IMR-90 (cell line): ENCODE measurements around the gene TGFBR1.

Experiments used
- BHLHE40 ChIP-seq: fragments of 150-350 bp; IDR thresholded peaks from 2 replicates; pipeline ENCODE4 v1.6.1; 2016; ENCODE audit warnings: mild to moderate bottlenecking, low read depth, low read length
- CEBPB ChIP-seq: IDR thresholded peaks from 2 replicates; pipeline ENCODE4 v1.6.1; 2012; ENCODE audit warnings: low read depth, low read length, improper control_type of control experiment
- CHD1 ChIP-seq: IDR thresholded peaks from 2 replicates; pipeline ENCODE4 v1.6.1; 2012; ENCODE audit warnings: low read depth, low read length, improper control_type of control experiment
- ELK1 ChIP-seq: fragments of 150-350 bp; IDR thresholded peaks from 2 replicates; pipeline ENCODE4 v1.6.1; 2016; ENCODE audit warnings: low read depth, mild to moderate bottlenecking, low read length, moderate library complexity, borderline replicate concordance
- FOS ChIP-seq: fragments of 150-350 bp; IDR thresholded peaks from 2 replicates; pipeline ENCODE4 v1.6.1; 2016; ENCODE audit warnings: low read depth, low read length
- MAFK ChIP-seq: IDR thresholded peaks from 2 replicates; pipeline ENCODE4 v1.6.1; 2012; ENCODE audit warnings: low read depth, low read length, improper control_type of control experiment
- MAZ ChIP-seq: IDR thresholded peaks from 2 replicates; pipeline ENCODE4 v1.6.1; 2012; ENCODE audit warnings: low read depth, mild to moderate bottlenecking, low read length, improper control_type of control experiment, moderate library complexity, borderline replicate concordance
- MXI1 ChIP-seq: IDR thresholded peaks from 2 replicates; pipeline ENCODE4 v1.6.1; 2012; ENCODE audit warnings: low read depth, mild to moderate bottlenecking, low read length, moderate library complexity, borderline replicate concordance
- NFE2L2 ChIP-seq: fragments of 150-350 bp; IDR thresholded peaks from 2 replicates; pipeline ENCODE4 v1.6.1; 2016; ENCODE audit warnings: low read depth, mild to moderate bottlenecking, low read length
- POLR2A ChIP-seq: IDR thresholded peaks from 2 replicates; pipeline ENCODE4 v1.6.1; 2012; ENCODE audit warnings: mild to moderate bottlenecking, low read depth, low read length
- RCOR1 ChIP-seq: IDR thresholded peaks from 2 replicates; pipeline ENCODE4 v1.6.1; 2012; ENCODE audit warnings: mild to moderate bottlenecking, low read length, improper control_type of control experiment; ENCODE audit not compliant: insufficient replicate concordance
- RFX5 ChIP-seq: IDR thresholded peaks from 2 replicates; pipeline ENCODE4 v1.8.0; 2012; ENCODE audit warnings: low read depth, mild to moderate bottlenecking, low read length, moderate library complexity
- TF ChIP-seq, protein P1 (sequence below): conservative IDR thresholded peaks from 2 replicates; pipeline ENCODE4 v1.5.1; 2012; ENCODE audit warnings: mild to moderate bottlenecking, low read depth, low read length, improper control_type of control experiment
- TF ChIP-seq, protein P2 (sequence below): fragments of 150-350 bp; IDR thresholded peaks from 2 replicates; pipeline ENCODE4 v1.6.1; 2017; ENCODE audit warnings: mild to moderate bottlenecking, antibody characterized with exemption, low read length, low read depth

DNA sequence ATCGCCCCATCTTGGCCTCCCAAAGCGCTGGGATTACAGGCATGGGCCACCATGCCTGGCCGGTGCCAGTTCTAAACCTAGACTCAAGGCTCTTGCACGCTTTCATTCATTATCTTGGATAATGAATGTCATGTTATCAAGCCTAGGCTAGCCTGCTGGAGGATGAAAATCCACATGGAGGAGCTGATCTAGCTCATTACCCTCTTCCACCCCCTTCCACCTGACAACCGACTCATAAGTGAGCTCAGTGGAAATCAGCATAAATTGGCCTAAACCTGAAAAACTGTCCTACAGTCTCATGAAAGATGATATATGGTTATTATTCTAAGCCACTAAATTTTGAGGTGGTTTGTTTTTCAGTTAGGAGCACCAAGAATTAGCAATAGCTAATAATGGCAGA is 3.6 kb upstream of the TGFBR1 start:
- TF ChIP-seq CEBPB = no peak
- TF ChIP-seq, protein P1, sequence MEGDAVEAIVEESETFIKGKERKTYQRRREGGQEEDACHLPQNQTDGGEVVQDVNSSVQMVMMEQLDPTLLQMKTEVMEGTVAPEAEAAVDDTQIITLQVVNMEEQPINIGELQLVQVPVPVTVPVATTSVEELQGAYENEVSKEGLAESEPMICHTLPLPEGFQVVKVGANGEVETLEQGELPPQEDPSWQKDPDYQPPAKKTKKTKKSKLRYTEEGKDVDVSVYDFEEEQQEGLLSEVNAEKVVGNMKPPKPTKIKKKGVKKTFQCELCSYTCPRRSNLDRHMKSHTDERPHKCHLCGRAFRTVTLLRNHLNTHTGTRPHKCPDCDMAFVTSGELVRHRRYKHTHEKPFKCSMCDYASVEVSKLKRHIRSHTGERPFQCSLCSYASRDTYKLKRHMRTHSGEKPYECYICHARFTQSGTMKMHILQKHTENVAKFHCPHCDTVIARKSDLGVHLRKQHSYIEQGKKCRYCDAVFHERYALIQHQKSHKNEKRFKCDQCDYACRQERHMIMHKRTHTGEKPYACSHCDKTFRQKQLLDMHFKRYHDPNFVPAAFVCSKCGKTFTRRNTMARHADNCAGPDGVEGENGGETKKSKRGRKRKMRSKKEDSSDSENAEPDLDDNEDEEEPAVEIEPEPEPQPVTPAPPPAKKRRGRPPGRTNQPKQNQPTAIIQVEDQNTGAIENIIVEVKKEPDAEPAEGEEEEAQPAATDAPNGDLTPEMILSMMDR = no peak
- no peak for TF ChIP-seq CHD1
- TF ChIP-seq BHLHE40 = no peak
- TF ChIP-seq RCOR1 = no peak
- no peak for TF ChIP-seq POLR2A
- no peak for TF ChIP-seq RFX5
- no peak for TF ChIP-seq MAZ
- no peak for TF ChIP-seq NFE2L2
- no peak for TF ChIP-seq ELK1
- TF ChIP-seq FOS = no peak
- TF ChIP-seq, protein P2, sequence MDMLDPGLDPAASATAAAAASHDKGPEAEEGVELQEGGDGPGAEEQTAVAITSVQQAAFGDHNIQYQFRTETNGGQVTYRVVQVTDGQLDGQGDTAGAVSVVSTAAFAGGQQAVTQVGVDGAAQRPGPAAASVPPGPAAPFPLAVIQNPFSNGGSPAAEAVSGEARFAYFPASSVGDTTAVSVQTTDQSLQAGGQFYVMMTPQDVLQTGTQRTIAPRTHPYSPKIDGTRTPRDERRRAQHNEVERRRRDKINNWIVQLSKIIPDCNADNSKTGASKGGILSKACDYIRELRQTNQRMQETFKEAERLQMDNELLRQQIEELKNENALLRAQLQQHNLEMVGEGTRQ = no peak
- no peak for TF ChIP-seq MAFK
- no peak for TF ChIP-seq MXI1
